ENCODE results near the gene TNS1.

The TNS1 gene

GRCh38 chr2:217956586-217957457 is 46.0 kb downstream of the TNS1 start:
- no peak for DNase-seq (ENCODE audit: low read depth, low spot score)

- DNase-seq (ENCODE audit: low read depth, low spot score): no peak
These were observed 46.8 kb downstream of the TNS1 start for GRCh38 chr2:217955881-217956493.

- no peak for DNase-seq (ENCODE audit: low read depth, low spot score)
These were observed 47.6 kb downstream of the TNS1 start for GRCh38 chr2:217954971-217955740.

- no peak for DNase-seq (ENCODE audit: low read depth, low spot score)
These were observed 48.3 kb downstream of the TNS1 start for GRCh38 chr2:217954469-217954868.

- DNase-seq (ENCODE audit: low read depth, low spot score): no peak
These were observed 48.7 kb downstream of the TNS1 start for GRCh38 chr2:217954051-217954450.

GRCh38 chr2:217953531-217953932 is 49.3 kb downstream of the TNS1 start:
- DNase-seq (ENCODE audit: low read depth, low spot score): no peak

GRCh38 chr2:217953011-217953481 is 49.7 kb downstream of the TNS1 start:
- DNase-seq (ENCODE audit: low read depth, low spot score): no peak

- no peak for DNase-seq (ENCODE audit: low read depth, low spot score)
These were observed 50.4 kb downstream of the TNS1 start for GRCh38 chr2:217952409-217952808.

- no peak for DNase-seq (ENCODE audit: low read depth, low spot score)
These were observed 51.1 kb downstream of the TNS1 start for GRCh38 chr2:217951521-217952247.

- DNase-seq (ENCODE audit: low read depth, low spot score): no peak
These were observed 51.7 kb downstream of the TNS1 start for GRCh38 chr2:217951091-217951490.

- no peak for DNase-seq (ENCODE audit: low read depth, low spot score)
These were observed 52.4 kb downstream of the TNS1 start for GRCh38 chr2:217950401-217950871.

- no peak for DNase-seq (ENCODE audit: low read depth, low spot score)
These were observed 53.3 kb downstream of the TNS1 start for GRCh38 chr2:217949447-217949846.

- DNase-seq (ENCODE audit: low read depth, low spot score): no peak
These were observed 53.9 kb downstream of the TNS1 start for GRCh38 chr2:217948897-217949296.

GRCh38 chr2:217948351-217948791 is 54.4 kb downstream of the TNS1 start:
- no peak for DNase-seq (ENCODE audit: low read depth, low spot score)

- DNase-seq (ENCODE audit: low read depth, low spot score): peak; percentile 61
These were observed 55.1 kb downstream of the TNS1 start for GRCh38 chr2:217947383-217948350.

GRCh38 chr2:217946051-217946450 is 56.7 kb downstream of the TNS1 start:
- no peak for DNase-seq (ENCODE audit: low read depth, low spot score)

GRCh38 chr2:217945530-217945929 is 57.3 kb downstream of the TNS1 start:
- DNase-seq (ENCODE audit: low read depth, low spot score): no peak

GRCh38 chr2:217944923-217945322 is 57.9 kb downstream of the TNS1 start:
- DNase-seq (ENCODE audit: low read depth, low spot score): no peak

- DNase-seq (ENCODE audit: low read depth, low spot score): no peak
These were observed 58.4 kb downstream of the TNS1 start for GRCh38 chr2:217944366-217944765.

All from iPS DF 19.7 (cell line).